SK-N-SH treated with all-trans-retinoic acid at 6 μM for 48 hours (cell line): Measurements from ENCODE around the gene KCP.

Experiments
- ESRRG ChIP-seq: fragments of 250-450 bp; sonication (Bioruptor Pico); IDR thresholded peaks from 2 replicates; pipeline ENCODE4 v1.6.1; 2021; ENCODE audit warnings: mild to moderate bottlenecking
- GLIS3 ChIP-seq: fragments of 250-450 bp; sonication (Bioruptor Pico); IDR thresholded peaks from 2 replicates; pipeline ENCODE4 v1.5.0; 2020; ENCODE audit warnings: mild to moderate bottlenecking, moderate library complexity
- ISL1 ChIP-seq: fragments of 250-450 bp; sonication (Bioruptor Pico); IDR thresholded peaks from 2 replicates; pipeline ENCODE4 v2.1.2; 2022; ENCODE audit warnings: mild to moderate bottlenecking, moderate library complexity
- OSR1 ChIP-seq: fragments of 250-450 bp; sonication (Bioruptor Pico); IDR thresholded peaks from 2 replicates; pipeline ENCODE4 v1.8.0; 2022; ENCODE audit warnings: moderate library complexity, mild to moderate bottlenecking, inconsistent platforms
- RARB ChIP-seq: fragments of 250-450 bp; sonication (Bioruptor Pico); IDR thresholded peaks from 2 replicates; pipeline ENCODE4 v1.8.0; 2021; ENCODE audit warnings: mild to moderate bottlenecking, moderate library complexity
- ZC3H10 ChIP-seq: fragments of 250-450 bp; sonication (Bioruptor Pico); IDR thresholded peaks from 2 replicates; pipeline ENCODE4 v1.5.1; 2021; ENCODE audit warnings: mild to moderate bottlenecking, moderate library complexity
- ZFP3 ChIP-seq: fragments of 250-450 bp; sonication (Bioruptor Pico); IDR thresholded peaks from 2 replicates; pipeline ENCODE4 v1.5.0; 2020; ENCODE audit warnings: mild to moderate bottlenecking, moderate library complexity
- ZFP30 ChIP-seq: fragments of 450-650 bp; formaldehyde crosslinking; IDR thresholded peaks from 2 replicates; pipeline ENCODE4 v1.5.0; 2022; ENCODE audit warnings: mild to moderate bottlenecking, moderate library complexity
- ZNF565 ChIP-seq: fragments of 450-650 bp; formaldehyde crosslinking; conservative IDR thresholded peaks from 2 replicates; pipeline ENCODE4 v1.5.0; 2020; ENCODE audit warnings: low read depth, mild to moderate bottlenecking, moderate library complexity
- ZNF8 ChIP-seq: fragments of 450-650 bp; formaldehyde crosslinking; IDR thresholded peaks from 2 replicates; pipeline ENCODE4 v1.5.0; 2020; ENCODE audit warnings: mild to moderate bottlenecking, moderate library complexity
- TF ChIP-seq, protein P1 (sequence below): fragments of 250-450 bp; sonication (Bioruptor Pico); IDR thresholded peaks from 2 replicates; pipeline ENCODE4 v1.5.1; 2021; ENCODE audit warnings: mild to moderate bottlenecking, moderate library complexity
- TF ChIP-seq, protein P2 (sequence below): fragments of 250-450 bp; sonication (Bioruptor Pico); IDR thresholded peaks from 2 replicates; pipeline ENCODE4 v1.8.0; 2020; ENCODE audit warnings: mild to moderate bottlenecking, moderate library complexity, borderline replicate concordance
- TF ChIP-seq, protein P3 (sequence below): fragments of 250-450 bp; sonication (Bioruptor Pico); IDR thresholded peaks from 2 replicates; pipeline ENCODE4 v1.5.0; 2020; ENCODE audit warnings: mild to moderate bottlenecking, moderate library complexity
- TF ChIP-seq, protein P4 (sequence below): fragments of 250-450 bp; sonication (Bioruptor Pico); IDR thresholded peaks from 2 replicates; pipeline ENCODE4 v1.5.1; 2020; ENCODE audit warnings: low read depth, mild to moderate bottlenecking, moderate library complexity

DNA sequence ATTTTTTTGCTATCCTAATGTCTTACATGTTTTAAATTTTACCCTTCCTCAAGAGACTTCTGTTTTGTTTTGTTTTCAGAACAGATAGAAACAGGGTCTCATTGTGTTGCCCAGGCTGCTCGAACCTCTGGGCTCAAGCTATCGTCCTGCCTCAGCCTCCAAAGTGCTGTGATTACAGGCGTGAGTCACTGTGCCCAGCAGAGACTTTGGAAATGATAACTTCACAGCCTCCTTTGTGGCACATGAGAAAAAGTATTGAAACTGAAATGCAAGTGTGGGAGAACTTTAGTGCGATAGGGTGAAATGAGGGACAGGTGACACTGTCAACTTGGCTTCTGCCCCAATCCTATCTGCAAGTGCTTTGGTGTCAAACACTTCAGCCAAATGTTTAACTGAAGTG is 48.8 kb upstream of the KCP start:
- TF ChIP-seq ZFP30: no peak
- TF ChIP-seq, protein P1, sequence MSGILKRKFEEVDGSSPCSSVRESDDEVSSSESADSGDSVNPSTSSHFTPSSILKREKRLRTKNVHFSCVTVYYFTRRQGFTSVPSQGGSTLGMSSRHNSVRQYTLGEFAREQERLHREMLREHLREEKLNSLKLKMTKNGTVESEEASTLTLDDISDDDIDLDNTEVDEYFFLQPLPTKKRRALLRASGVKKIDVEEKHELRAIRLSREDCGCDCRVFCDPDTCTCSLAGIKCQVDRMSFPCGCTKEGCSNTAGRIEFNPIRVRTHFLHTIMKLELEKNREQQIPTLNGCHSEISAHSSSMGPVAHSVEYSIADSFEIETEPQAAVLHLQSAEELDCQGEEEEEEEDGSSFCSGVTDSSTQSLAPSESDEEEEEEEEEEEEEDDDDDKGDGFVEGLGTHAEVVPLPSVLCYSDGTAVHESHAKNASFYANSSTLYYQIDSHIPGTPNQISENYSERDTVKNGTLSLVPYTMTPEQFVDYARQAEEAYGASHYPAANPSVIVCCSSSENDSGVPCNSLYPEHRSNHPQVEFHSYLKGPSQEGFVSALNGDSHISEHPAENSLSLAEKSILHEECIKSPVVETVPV: no peak
- no peak for TF ChIP-seq GLIS3
- no peak for TF ChIP-seq ZNF565 (CRISPR knock-in tag)
- TF ChIP-seq ZFP3 (CRISPR knock-in tag): no peak
- TF ChIP-seq, protein P2, sequence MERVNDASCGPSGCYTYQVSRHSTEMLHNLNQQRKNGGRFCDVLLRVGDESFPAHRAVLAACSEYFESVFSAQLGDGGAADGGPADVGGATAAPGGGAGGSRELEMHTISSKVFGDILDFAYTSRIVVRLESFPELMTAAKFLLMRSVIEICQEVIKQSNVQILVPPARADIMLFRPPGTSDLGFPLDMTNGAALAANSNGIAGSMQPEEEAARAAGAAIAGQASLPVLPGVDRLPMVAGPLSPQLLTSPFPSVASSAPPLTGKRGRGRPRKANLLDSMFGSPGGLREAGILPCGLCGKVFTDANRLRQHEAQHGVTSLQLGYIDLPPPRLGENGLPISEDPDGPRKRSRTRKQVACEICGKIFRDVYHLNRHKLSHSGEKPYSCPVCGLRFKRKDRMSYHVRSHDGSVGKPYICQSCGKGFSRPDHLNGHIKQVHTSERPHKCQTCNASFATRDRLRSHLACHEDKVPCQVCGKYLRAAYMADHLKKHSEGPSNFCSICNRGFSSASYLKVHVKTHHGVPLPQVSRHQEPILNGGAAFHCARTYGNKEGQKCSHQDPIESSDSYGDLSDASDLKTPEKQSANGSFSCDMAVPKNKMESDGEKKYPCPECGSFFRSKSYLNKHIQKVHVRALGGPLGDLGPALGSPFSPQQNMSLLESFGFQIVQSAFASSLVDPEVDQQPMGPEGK (CRISPR knock-in tag): no peak
- TF ChIP-seq RARB (CRISPR knock-in tag): no peak
- TF ChIP-seq, protein P3, sequence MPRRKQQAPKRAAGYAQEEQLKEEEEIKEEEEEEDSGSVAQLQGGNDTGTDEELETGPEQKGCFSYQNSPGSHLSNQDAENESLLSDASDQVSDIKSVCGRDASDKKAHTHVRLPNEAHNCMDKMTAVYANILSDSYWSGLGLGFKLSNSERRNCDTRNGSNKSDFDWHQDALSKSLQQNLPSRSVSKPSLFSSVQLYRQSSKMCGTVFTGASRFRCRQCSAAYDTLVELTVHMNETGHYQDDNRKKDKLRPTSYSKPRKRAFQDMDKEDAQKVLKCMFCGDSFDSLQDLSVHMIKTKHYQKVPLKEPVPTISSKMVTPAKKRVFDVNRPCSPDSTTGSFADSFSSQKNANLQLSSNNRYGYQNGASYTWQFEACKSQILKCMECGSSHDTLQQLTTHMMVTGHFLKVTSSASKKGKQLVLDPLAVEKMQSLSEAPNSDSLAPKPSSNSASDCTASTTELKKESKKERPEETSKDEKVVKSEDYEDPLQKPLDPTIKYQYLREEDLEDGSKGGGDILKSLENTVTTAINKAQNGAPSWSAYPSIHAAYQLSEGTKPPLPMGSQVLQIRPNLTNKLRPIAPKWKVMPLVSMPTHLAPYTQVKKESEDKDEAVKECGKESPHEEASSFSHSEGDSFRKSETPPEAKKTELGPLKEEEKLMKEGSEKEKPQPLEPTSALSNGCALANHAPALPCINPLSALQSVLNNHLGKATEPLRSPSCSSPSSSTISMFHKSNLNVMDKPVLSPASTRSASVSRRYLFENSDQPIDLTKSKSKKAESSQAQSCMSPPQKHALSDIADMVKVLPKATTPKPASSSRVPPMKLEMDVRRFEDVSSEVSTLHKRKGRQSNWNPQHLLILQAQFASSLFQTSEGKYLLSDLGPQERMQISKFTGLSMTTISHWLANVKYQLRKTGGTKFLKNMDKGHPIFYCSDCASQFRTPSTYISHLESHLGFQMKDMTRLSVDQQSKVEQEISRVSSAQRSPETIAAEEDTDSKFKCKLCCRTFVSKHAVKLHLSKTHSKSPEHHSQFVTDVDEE (CRISPR knock-in tag): no peak
- TF ChIP-seq OSR1: no peak
- TF ChIP-seq, protein P4, sequence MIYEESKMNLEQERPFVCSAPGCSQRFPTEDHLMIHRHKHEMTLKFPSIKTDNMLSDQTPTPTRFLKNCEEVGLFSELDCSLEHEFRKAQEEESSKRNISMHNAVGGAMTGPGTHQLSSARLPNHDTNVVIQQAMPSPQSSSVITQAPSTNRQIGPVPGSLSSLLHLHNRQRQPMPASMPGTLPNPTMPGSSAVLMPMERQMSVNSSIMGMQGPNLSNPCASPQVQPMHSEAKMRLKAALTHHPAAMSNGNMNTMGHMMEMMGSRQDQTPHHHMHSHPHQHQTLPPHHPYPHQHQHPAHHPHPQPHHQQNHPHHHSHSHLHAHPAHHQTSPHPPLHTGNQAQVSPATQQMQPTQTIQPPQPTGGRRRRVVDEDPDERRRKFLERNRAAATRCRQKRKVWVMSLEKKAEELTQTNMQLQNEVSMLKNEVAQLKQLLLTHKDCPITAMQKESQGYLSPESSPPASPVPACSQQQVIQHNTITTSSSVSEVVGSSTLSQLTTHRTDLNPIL: no peak
- no peak for TF ChIP-seq ISL1 (CRISPR knock-in tag)
- no peak for TF ChIP-seq ESRRG (CRISPR knock-in tag)
- no peak for TF ChIP-seq ZC3H10 (CRISPR knock-in tag)
- TF ChIP-seq ZNF8: no peak
